Lower leg skin (tissue), 3 donors: Measurements from ENCODE around the gene FCGR3A.
"Not testable (repeated sequence)": the region's sequence is repeated elsewhere in the genome, so short reads cannot be mapped to it uniquely, and the experiment has no call there.

Source experiments
- POLR2A ChIP-seq, 2 donors: fragments of 450-650 bp; IDR thresholded peaks; one replicate each; pipeline ENCODE4 v1.6.1; 2016 to 2017; ENCODE audit warnings: antibody characterized with exemption in 2 of 2, mild to moderate bottlenecking in 1 of 2, moderate library complexity in 1 of 2
- TF ChIP-seq, protein P1 (sequence below), 3 donors: fragments of 450-650 bp; IDR thresholded peaks; one replicate each; pipeline ENCODE4 v1.5.1; 2016; ENCODE audit warnings: antibody characterized with exemption in 3 of 3, mild to moderate bottlenecking in 3 of 3, moderate library complexity in 2 of 3

DNA sequence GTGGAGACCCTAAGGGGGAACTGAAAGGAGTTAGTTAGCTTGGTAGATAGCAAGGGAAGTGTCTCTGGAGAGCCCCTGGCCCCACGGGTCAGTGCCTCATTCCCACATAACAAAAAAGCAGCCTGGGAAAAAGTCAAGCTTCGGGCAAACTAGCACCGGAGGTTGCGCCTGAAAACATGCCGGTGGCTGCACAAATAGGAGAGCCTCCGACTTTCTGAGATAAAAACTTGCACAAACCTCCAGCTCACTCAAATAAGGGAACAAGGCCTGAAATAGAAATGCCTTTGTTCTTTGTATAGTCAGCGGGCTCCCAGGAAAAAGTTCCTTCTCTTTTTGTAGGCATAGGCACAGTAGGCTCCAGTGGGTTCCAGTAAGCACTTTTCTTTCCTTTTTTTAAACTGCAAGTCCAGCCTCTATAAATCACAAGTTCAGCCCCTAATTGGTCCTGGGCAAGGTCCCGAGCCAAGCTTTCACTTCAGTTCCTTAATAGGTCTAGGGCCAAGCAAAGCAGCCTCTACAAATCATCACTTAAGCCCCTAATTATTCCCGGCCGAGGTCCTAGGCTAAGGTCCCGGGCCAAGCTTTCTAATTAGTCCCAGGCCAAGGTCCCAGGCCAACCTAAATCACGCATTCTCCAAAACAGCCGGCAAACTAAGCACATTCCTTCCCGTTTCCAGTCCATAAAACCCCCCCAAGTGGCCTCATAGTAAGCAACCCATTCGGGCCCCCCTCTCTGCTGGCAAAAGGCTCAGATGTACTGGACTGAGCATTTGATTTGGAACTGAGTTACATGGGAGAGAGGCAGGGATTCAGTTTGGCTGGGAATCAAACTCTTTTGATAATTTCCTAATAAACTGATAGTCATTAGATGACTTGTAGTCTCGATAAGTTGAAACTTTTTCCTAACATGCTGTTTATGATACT, 16.7 kb downstream of the FCGR3A start:
- TF ChIP-seq, protein P1, sequence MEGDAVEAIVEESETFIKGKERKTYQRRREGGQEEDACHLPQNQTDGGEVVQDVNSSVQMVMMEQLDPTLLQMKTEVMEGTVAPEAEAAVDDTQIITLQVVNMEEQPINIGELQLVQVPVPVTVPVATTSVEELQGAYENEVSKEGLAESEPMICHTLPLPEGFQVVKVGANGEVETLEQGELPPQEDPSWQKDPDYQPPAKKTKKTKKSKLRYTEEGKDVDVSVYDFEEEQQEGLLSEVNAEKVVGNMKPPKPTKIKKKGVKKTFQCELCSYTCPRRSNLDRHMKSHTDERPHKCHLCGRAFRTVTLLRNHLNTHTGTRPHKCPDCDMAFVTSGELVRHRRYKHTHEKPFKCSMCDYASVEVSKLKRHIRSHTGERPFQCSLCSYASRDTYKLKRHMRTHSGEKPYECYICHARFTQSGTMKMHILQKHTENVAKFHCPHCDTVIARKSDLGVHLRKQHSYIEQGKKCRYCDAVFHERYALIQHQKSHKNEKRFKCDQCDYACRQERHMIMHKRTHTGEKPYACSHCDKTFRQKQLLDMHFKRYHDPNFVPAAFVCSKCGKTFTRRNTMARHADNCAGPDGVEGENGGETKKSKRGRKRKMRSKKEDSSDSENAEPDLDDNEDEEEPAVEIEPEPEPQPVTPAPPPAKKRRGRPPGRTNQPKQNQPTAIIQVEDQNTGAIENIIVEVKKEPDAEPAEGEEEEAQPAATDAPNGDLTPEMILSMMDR (IDR thresholded peaks at IDR 0.05): not testable (repeated sequence)
- TF ChIP-seq POLR2A (IDR thresholded peaks at IDR 0.05): not testable (repeated sequence)
